GM18498 (cell line): ENCODE data around the gene OIT3.

Source experiments
- ATAC-seq: cut with Tn5 transposase; IDR thresholded peaks from one replicate; pipeline ENCODE4 v1.9.1; 2021; ENCODE audit warnings: mild to moderate bottlenecking, moderate library complexity; ENCODE audit not compliant: unreplicated experiment

The OIT3 gene

GRCh38 chr10:72948762-72949161 is 55.2 kb downstream of the OIT3 start:
- ATAC-seq: no peak

- ATAC-seq: no peak
Measured at GRCh38 chr10:72951760-72952159, 58.2 kb downstream of the OIT3 start.

GRCh38 chr10:72952189-72952588 is 58.6 kb downstream of the OIT3 start:
- ATAC-seq: no peak

GRCh38 chr10:72952642-72953158 is 59.2 kb downstream of the OIT3 start:
- no peak for ATAC-seq

DNA sequence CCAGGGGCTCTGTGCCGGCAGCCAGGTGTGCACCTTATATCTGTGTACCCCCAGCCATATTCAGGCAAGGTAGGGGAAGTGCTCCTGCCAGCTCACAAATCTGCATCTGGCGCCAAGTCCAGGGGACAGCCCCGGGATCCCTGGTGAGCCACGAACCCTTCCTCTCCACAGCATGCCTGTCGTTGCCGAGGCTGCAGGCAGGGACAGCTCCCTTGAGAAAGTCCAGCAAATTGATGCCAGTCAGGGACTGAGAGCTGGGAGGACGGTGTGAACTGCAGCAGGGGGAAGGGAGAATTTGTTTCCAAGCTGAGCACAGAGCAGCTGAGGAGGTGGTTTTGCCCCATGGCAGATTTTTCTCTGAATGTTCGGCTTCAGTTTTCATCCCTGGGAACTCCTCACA is 60.1 kb downstream of the OIT3 start:
- no peak for ATAC-seq

DNA sequence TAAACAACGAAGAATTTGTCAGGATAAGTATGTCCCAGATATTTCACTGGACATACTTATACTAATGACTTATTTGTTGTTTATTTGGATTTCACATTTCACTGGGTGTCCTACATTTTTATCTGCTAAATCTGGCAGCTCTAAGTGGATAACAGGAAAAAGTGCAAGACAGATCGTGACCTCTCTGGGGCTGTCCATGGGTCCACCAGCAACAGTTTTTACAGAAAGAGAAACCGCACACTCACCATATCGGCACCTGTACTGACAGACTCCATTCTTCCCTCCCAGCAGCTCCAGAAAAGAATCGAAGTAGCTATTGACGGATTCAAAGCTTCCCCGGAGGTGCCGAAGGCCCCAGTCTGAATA is 60.7 kb downstream of the OIT3 start:
- ATAC-seq: no peak

GRCh38 chr10:72954596-72955554 is 61.3 kb downstream of the OIT3 start, which contains the start of gene PLA2G12B:
TSS of gene PLA2G12B (minus strand) at chr10:72954806. CDS start at chr10:72954685, 121 bp downstream.
- no peak for ATAC-seq

- ATAC-seq: no peak
Measured at GRCh38 chr10:72956001-72956400, 62.5 kb downstream of the OIT3 start.

GRCh38 chr10:72976886-72977285 is 83.3 kb downstream of the OIT3 start:
- ATAC-seq: no peak

DNA sequence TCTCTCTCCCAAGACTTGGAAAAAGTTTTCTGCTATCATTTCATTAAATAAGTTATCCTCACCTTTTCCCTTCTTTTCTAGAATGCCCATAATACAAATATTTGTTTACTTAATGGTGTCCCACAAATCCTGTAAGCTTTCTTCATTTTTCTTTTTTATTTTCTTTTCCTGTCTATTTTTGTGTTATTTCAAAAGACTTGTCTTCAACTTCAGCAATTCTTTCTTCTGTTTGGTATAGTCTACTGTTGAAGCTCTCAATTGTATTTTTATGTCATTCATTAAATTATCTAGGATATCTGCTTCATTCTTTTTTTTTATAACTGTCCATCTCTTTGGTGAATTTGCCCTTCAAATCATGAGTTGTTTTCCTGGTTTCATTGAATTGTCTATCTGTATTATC is 86.2 kb downstream of the OIT3 start:
- no peak for ATAC-seq

DNA sequence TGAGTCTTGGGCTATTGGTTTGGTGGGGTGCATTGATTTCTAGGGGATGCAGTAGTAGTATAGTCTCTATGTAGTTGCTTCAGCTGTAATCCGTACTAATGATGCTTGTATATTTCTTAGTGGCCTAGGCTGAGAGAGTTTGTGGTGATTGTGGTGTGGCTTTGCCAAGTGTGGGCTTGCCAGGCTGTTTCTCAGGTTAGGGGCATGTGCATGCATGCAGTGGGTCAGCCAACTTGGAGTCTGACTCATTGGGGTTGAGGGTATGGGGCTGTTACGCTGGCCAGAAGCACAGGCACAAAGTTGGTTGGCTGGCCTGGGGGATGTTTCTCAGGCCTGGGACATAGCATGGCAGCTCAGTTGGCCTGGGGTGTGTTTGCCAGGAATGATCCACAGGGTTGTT is 86.8 kb downstream of the OIT3 start:
- ATAC-seq: no peak

DNA sequence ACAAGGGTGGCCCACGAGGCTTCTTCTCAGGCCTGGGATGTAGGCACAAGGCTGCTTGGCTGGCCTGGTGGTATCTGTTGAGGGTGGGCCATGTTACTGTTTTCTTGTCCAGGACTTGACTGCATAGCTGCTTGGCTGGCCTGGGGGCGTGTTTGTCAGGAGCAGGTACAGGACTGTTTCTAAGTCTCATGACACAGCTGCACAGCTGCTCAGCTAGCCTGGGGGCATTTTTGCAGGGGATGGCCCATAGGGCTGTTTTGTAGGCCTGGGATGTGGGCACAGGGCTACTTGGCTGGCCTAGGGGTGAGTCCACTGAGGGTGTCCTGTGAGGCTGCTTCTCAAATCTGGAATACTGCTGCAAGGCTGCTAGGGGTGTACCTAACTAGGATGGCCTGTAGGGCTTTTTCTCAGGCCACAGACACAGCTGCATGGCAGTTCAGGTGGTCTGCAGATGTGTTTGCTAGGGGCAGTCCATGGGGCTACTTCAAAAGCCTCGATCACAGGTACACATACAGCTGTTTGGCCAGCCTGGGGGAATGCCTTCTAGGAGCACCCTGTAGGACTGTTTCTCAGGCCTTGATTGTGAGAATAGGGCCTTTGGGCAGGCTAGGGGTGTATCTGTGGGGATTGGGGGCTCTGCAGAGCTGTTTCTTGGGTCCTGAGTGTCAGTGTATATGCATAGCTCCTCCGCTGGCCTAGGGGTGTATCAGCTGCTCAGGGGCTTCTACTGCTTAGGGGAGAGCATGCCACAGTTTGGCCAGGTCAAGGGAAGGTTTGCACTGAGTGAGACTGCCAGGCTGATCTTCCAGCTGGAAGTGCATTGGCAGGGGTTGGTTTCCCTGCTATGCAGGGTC is 87.7 kb downstream of the OIT3 start:
- no peak for ATAC-seq

DNA sequence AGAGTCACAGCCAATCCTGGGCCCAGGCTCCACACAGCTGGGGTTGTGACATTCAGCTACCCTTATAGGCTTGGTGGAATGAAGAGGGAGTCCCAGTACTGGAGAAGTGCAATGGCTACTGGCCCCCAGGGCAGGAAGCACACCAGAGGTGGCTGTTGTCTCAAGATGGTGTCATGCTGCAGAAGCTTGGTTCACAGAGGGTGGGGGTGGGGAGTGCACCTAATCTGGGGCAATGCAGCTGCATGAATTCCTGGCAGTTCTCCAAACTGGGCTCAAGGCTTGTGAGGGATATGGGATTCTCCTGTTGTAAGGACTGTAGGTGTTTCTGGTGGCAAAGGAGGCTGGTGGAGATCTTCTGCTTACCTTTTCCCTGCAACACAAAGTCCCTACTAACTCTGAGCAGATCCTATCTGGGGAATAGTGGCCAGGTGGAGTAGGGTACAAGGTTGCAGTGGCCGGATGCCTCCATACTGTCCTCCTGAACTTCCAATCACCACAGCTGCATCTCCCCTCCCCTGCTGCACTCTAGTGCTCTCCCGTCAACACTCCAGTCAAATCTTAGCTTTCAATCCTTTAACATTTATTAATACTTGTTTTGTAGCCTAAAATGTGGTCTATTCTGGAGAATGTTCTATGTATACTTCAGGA is 88.5 kb downstream of the OIT3 start:
- no peak for ATAC-seq
